ENCODE measurements around the gene RASL10A.

Gene RASL10A

GRCh38 chr22:29323641-29324040 lies 8.1 kb upstream of the RASL10A start:
- no peak for DNase-seq (ENCODE audit: low read depth in 2 of 3, low spot score in 1 of 3)

- DNase-seq (ENCODE audit: low read depth in 2 of 3, low spot score in 1 of 3), result no peak
These were observed 5.0 kb upstream of the RASL10A start for GRCh38 chr22:29320546-29320945.

DNA sequence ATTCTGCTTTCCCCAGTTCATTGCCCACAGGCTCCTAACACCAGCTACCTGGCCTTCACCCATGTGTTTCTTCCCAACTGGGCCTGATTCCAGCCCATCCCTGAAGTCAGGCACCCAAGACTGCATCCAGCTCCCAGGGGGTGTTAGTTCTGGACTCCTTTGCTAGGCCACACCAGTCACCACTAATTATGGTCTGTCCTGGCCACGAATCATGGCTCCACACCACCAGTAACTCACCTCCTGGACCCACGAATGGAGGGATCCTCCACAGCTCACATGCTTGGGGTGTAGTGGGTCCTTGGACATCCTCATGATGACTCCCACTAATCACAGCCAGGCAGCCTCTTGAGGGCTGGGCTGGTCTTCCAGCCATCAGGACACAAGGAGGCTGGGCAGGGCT lies 3.6 kb upstream of the RASL10A start:
- no peak for DNase-seq (ENCODE audit: low read depth in 2 of 3, low spot score in 1 of 3)

- no peak for DNase-seq (ENCODE audit: low read depth in 2 of 3, low spot score in 1 of 3)
These were observed 2.4 kb upstream of the RASL10A start for GRCh38 chr22:29317827-29318454.

DNA sequence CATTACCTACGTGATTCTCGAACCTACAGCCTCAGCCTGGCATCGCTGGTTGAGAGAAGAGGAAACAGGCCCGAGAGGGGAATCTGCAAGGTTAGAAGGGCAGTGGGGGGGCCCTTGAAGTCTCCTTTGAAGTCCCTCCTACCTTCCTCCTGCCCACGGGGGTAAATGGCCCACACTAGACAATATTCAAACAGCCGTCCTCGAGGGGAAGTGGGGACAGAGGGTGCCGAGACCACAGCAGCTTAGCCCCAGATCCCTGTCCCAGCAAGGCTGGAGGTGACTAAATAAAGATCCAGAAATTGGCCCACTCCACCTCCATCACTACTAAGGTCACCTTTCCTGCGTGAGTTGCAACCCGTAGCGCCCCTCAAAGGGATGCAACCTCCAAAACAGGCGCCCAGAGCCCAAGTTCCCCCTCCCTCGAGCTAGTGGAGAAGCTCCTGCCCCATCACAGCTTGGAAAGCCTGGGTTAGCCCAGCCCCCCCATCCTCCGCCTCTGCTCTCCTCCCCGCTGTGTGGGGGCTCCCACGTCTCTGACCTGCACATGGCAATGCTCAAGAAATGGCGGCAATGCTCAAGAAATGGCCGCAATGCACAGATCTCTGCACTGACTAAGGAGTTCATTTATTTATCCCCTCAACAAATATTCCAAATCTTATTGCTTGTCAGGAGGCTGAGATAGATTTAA lies 788 bp upstream of the RASL10A start:
- no peak for DNase-seq (ENCODE audit: low read depth in 2 of 3, low spot score in 1 of 3)

- DNase-seq (ENCODE audit: low read depth in 2 of 3, low spot score in 1 of 3), result no peak
These were observed 786 bp downstream of the RASL10A start for GRCh38 chr22:29314537-29315285.

GRCh38 chr22:29313576-29314466 lies 1.7 kb downstream of the RASL10A start:
- no peak for DNase-seq (ENCODE audit: low read depth in 2 of 3, low spot score in 1 of 3)

DNA sequence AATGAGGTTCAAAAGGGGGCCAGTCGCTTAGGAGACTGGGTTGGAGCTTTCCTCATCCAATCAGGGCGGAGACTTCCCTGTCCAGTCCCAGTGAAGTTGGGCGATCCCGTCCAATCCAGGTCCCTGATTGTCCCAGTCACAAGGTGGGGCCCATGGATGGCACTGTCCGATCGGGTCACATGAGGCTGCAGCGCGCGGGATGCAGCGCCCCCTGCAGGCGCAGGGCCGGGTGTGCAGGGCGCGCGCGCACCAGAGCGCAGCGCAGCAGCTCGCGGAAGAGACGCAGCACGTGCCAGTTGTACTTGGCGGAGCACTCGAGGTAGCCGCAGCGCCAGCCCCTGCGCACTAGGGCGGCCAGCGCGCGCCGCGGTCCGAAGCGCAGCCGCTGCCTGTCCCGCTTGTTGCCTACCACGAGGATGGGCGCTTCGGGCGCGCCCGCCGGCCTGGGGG lies 2.3 kb downstream of the RASL10A start:
- no peak for DNase-seq (ENCODE audit: low read depth in 2 of 3, low spot score in 1 of 3)

DNA sequence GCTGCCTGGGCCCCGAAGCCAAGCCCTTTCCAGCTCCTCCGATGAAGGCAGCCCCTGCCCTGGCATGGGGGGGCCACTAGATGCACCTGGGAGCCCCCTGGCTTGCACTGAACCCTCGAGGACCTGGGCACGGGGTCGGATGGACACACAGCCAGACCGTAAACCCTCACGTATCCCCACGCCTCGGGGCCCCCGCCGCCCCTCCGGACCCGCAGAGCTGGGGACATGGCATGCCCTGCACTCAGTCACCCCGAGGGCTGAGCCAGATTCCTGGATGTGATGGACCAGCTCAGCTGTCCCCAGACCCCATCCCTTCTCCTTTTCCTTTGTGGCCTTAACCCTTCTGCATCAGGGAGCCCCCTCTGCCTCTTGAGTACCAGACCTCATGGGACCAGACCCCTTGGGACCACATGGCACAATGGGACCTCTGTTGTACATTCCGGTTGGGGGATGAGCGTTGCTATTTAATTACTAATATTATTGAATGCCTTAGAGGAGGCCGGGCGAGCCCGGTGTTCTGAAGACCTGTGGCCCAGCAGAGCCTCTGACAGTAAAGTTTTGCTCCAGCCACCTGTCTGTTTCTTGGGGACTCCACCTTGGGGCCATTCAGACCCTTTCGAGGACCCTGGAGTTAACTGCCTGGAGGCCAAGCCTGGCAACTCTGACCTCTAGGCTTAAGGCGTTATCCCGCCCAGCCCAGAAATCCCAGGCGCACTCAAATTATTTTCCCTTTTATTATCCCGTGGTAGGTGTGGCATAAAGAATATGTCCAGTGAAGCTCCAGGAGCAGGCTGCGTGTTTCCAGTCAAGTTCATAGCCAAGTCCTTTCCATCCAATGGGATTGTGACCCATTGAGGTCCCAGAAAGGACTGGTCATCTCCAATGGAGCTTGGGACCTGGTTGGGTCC lies 3.0 kb downstream of the RASL10A start:
- DNase-seq (ENCODE audit: low read depth in 2 of 3, low spot score in 1 of 3), result no peak

GRCh38 chr22:29311464-29312217 lies 3.9 kb downstream of the RASL10A start:
- DNase-seq (ENCODE audit: low read depth in 2 of 3, low spot score in 1 of 3), result no peak

- peak; percentile 56 to 72 (median 63) for DNase-seq (ENCODE audit: low read depth in 2 of 3, low spot score in 1 of 3)
These were observed 4.6 kb downstream of the RASL10A start for GRCh38 chr22:29310863-29311339.

GRCh38 chr22:29310065-29310862 lies 5.2 kb downstream of the RASL10A start:
- no peak for DNase-seq (ENCODE audit: low read depth in 2 of 3, low spot score in 1 of 3)

GRCh38 chr22:29309332-29310064 lies 6.0 kb downstream of the RASL10A start:
- DNase-seq (ENCODE audit: low read depth in 2 of 3, low spot score in 1 of 3), result no peak

- no peak for DNase-seq (ENCODE audit: low read depth in 2 of 3, low spot score in 1 of 3)
These were observed 6.7 kb downstream of the RASL10A start for GRCh38 chr22:29308791-29309262.

DNA sequence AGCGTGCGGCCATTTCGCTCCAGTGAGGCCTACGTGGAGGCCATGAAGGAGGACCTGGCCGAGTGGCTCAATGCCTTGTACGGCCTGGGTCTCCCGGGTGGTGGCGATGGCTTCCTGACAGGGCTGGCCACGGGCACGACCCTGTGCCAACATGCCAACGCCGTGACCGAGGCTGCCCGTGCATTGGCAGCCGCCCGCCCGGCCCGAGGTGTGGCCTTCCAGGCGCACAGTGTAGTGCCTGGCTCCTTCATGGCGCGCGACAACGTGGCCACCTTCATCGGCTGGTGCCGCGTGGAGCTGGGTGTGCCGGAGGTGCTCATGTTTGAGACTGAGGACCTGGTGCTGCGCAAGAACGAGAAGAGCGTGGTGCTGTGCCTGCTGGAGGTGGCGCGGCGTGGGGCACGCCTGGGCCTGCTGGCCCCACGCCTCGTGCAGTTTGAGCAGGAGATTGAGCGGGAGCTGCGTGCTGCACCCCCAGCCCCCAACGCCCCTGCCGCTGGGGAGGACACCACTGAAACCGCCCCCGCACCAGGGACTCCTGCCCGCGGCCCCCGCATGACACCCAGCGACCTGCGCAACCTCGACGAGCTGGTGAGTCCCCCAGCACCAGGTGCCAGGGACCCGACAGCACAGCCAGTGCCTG lies 7.2 kb downstream of the RASL10A start:
- DNase-seq (ENCODE audit: low read depth in 2 of 3, low spot score in 1 of 3), result no peak

DNA sequence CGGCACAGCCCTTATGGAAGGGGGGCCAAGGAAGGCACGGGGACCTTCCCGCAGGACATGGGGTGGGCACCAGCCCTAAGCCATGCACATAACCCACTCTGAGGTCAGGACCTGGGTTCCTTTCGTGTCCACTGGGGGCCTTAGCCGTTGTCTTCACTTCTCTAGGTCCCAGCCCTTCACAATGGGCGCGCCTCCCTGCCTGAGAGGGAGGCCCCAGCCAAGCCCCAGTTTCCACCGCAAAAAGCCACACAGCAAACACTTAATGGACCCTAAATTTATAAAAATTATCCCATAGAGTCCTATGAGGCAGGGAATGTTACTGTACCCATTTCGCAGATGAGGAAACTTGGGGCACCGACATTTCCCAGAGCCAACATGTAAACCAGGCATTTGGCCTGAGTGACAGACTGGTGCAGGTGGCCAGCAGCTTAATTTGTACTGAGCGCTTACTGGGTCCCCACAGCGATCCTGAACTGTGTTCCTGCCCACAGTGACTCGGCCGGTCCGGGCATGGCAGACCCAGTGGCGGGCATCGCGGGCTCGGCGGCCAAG lies 7.8 kb downstream of the RASL10A start:
- no peak for DNase-seq (ENCODE audit: low read depth in 2 of 3, low spot score in 1 of 3)
